ENCODE measurements around the gene FBXW8. TPM values are rescaled to one million over a fixed set of nuclear protein-coding genes. Genes with fewer than 3 reads are reported as not detected.

The FBXW8 gene, protein sequence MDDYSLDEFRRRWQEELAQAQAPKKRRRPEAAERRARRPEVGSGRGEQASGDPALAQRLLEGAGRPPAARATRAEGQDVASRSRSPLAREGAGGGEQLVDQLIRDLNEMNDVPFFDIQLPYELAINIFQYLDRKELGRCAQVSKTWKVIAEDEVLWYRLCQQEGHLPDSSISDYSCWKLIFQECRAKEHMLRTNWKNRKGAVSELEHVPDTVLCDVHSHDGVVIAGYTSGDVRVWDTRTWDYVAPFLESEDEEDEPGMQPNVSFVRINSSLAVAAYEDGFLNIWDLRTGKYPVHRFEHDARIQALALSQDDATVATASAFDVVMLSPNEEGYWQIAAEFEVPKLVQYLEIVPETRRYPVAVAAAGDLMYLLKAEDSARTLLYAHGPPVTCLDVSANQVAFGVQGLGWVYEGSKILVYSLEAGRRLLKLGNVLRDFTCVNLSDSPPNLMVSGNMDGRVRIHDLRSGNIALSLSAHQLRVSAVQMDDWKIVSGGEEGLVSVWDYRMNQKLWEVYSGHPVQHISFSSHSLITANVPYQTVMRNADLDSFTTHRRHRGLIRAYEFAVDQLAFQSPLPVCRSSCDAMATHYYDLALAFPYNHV
- 38.1 to 40.1 TPM (median 40.0 TPM) in 3 replicates for total RNA-seq

- Mint-ChIP-seq H3K27me3 (ENCODE audit: low read depth) (peaks cover 4% of the 10 kb centered on the region), H3K36me3 (peaks cover 13% of the 10 kb centered on the region), H3K9me3 (peaks cover 3% of the 10 kb centered on the region), H3K27ac (peak within 1 kb of the TSS; percentile 94), H3K4me1 (peaks cover 20% of the 10 kb centered on the region), H3K4me3 (peak within 1 kb of the TSS; percentile 81)
- peak; percentile 51 to 72 for DNase-seq (ENCODE audit: low spot score in 2 of 2, unreplicated experiment in 2 of 2)
- TF ChIP-seq CTCF (IDR thresholded peaks at IDR 0.05; ENCODE audit: unreplicated experiment), result no peak
Measured at GRCh38 chr12:116910645-116911451, at the start of gene FBXW8. TSS of gene FBXW8 (plus strand) at chr12:116910950. CDS start at chr12:116911038, 88 bp downstream.

- Mint-ChIP-seq H3K4me1 (peaks cover 53% of the 10 kb centered on the region), H3K4me3 (no peak overlapping the region), H3K27me3 (ENCODE audit: low read depth) (peaks cover 1% of the 10 kb centered on the region), H3K27ac (peak overlapping the region; percentile 50), H3K9me3 (no peaks in the 10 kb centered on the region), H3K36me3 (no peaks in the 10 kb centered on the region)
- no peak for TF ChIP-seq CTCF (IDR thresholded peaks at IDR 0.05; ENCODE audit: unreplicated experiment)
- DNase-seq (ENCODE audit: low spot score in 2 of 2, unreplicated experiment in 2 of 2), result peak in 1 of 2 experiments; percentile 55
Measured at GRCh38 chr12:116861320-116861719, 49.4 kb upstream of the FBXW8 start.

- no peak for DNase-seq (ENCODE audit: low spot score in 2 of 2, unreplicated experiment in 2 of 2)
- Mint-ChIP-seq H3K4me3 (no peak overlapping the region), H3K27me3 (ENCODE audit: low read depth) (peaks cover 2% of the 10 kb centered on the region), H3K9me3 (no peaks in the 10 kb centered on the region), H3K4me1 (peaks cover 53% of the 10 kb centered on the region), H3K36me3 (no peaks in the 10 kb centered on the region), H3K27ac (no peak overlapping the region)
- TF ChIP-seq CTCF (IDR thresholded peaks at IDR 0.05; ENCODE audit: unreplicated experiment), result no peak
Measured at GRCh38 chr12:116862167-116862566, 48.6 kb upstream of the FBXW8 start.

GRCh38 chr12:116863275-116863767 is 47.4 kb upstream of the FBXW8 start:
- H3K4me3 Mint-ChIP-seq, result no peak overlapping the region
- no peak for DNase-seq (ENCODE audit: low spot score in 2 of 2, unreplicated experiment in 2 of 2)
- H3K36me3 Mint-ChIP-seq, result no peaks in the 10 kb centered on the region
- no peak overlapping the region for H3K27ac Mint-ChIP-seq
- H3K27me3 Mint-ChIP-seq (ENCODE audit: low read depth), result peaks cover 2% of the 10 kb centered on the region
- peaks cover 41% of the 10 kb centered on the region for H3K4me1 Mint-ChIP-seq
- no peak for TF ChIP-seq CTCF (IDR thresholded peaks at IDR 0.05; ENCODE audit: unreplicated experiment)
- no peaks in the 10 kb centered on the region for H3K9me3 Mint-ChIP-seq

DNA sequence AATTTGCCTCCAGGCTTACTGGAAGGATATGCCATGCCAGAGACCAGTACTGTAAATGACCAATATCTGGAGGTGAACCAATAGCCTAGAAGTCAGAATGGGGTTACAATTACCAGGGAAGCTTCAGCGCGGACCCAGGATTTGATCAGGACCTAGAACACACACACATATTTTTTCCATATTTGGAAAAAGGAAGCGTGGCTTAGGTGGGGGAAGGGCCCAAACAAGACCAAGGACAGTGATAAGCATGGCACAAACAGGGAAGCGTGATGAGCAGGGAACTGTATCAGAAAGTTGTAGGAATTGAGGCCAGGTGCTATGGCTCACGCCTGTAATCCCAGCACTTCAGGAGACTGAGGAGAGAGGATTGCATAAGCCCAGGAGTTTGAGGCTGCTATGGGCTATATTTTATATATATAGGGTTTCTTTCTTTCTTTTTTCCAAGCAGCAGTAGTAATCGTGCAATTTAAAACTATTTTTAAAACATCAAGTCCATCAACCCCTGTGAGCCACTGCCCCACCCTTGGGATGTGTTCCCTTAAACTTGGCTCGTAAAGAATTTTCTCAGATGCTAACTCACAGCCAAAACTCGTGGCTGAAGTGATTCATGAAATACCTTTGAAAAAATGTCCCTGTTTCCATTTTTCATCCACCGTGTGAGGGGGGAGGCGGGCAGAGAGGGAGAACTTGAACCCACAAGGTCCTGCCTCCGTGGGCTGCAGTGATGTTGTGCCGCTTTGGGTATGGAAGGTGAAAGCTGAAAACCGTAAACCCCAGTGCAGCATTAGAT is 46.2 kb upstream of the FBXW8 start:
- DNase-seq (ENCODE audit: low spot score in 2 of 2, unreplicated experiment in 2 of 2), result no peak
- Mint-ChIP-seq H3K4me1 (peaks cover 30% of the 10 kb centered on the region), H3K36me3 (no peaks in the 10 kb centered on the region), H3K27me3 (ENCODE audit: low read depth) (peaks cover 2% of the 10 kb centered on the region), H3K9me3 (no peaks in the 10 kb centered on the region), H3K4me3 (no peak overlapping the region), H3K27ac (peak overlapping the region; percentile 37)
- TF ChIP-seq CTCF (IDR thresholded peaks at IDR 0.05; ENCODE audit: unreplicated experiment), result no peak
